PFSK-1 (cell line): Measurements from ENCODE around the gene SCN8A.

Experiments
- POLR2AphosphoS5 ChIP-seq: IDR thresholded peaks from 2 replicates; pipeline ENCODE4 v1.6.1; 2012; ENCODE audit warnings: low read depth, mild to moderate bottlenecking, control low read depth, low read length, moderate library complexity
- TAF1 ChIP-seq: IDR thresholded peaks from 2 replicates; pipeline ENCODE4 v1.6.1; 2012; ENCODE audit warnings: low read length, control low read depth, borderline replicate concordance; ENCODE audit not compliant: insufficient read depth
- TF ChIP-seq, protein P1 (sequence below), 2 experiments: IDR thresholded peaks; 2 replicates each; pipeline versions ENCODE4 v1.6.1 to v1.8.0; 2011 to 2012; ENCODE audit warnings: low read depth in 2 of 2, low read length in 2 of 2, control low read depth in 1 of 2, inconsistent platforms in 1 of 2, mild to moderate bottlenecking in 1 of 2, moderate library complexity in 1 of 2; ENCODE audit not compliant: insufficient read depth in 1 of 2

DNA sequence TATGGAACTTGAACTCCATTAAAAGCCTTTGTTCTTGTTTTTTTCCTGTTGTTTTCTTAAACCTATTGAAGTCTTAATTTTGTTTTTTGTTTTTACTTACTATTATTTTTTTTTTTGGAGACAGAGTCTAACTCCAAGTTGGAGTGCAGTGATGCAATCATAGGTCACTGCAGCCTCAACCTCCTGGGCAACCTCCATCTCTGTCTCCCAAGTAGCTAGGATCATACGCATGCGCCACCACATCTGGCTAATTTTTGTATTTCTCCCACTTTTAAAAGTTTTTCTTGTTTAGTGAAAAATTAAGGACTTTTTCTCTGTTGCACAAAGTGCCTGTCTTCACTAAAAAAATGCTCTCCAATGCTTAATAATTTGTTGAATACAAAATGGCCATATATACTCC, 76.2 kb downstream of the SCN8A start:
- no peak for TF ChIP-seq POLR2AphosphoS5
- TF ChIP-seq TAF1 = no peak
- TF ChIP-seq, protein P1, sequence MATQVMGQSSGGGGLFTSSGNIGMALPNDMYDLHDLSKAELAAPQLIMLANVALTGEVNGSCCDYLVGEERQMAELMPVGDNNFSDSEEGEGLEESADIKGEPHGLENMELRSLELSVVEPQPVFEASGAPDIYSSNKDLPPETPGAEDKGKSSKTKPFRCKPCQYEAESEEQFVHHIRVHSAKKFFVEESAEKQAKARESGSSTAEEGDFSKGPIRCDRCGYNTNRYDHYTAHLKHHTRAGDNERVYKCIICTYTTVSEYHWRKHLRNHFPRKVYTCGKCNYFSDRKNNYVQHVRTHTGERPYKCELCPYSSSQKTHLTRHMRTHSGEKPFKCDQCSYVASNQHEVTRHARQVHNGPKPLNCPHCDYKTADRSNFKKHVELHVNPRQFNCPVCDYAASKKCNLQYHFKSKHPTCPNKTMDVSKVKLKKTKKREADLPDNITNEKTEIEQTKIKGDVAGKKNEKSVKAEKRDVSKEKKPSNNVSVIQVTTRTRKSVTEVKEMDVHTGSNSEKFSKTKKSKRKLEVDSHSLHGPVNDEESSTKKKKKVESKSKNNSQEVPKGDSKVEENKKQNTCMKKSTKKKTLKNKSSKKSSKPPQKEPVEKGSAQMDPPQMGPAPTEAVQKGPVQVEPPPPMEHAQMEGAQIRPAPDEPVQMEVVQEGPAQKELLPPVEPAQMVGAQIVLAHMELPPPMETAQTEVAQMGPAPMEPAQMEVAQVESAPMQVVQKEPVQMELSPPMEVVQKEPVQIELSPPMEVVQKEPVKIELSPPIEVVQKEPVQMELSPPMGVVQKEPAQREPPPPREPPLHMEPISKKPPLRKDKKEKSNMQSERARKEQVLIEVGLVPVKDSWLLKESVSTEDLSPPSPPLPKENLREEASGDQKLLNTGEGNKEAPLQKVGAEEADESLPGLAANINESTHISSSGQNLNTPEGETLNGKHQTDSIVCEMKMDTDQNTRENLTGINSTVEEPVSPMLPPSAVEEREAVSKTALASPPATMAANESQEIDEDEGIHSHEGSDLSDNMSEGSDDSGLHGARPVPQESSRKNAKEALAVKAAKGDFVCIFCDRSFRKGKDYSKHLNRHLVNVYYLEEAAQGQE (IDR thresholded peaks at IDR 0.05; ENCODE audit: insufficient read depth in 1 of 2, low read depth in 2 of 2, low read length in 2 of 2) = no peak
